PC-3 (cell line): ENCODE measurements around the gene PLOD1. TPM values are rescaled to one million over a fixed set of nuclear protein-coding genes. Genes with fewer than 3 reads are reported as not detected.
A peak's percentile ranks its signal among the peaks of the same experiment; 100 is the strongest.

Experiments
- ATAC-seq: fragments of 200-7000 bp; cut with Tn5 transposase; 2 replicates; pipeline ENCODE4 v1.9.1; 2020; ENCODE audit warnings: mild to moderate bottlenecking, moderate library complexity
- BruUV-seq: library from RNA; stranded (reverse); fragments of 400-500 nt; replicated peaks from 2 replicates; lab custom pipeline; 2021; lab: Mats Ljungman, UMichigan
- CTCF ChIA-PET: fragments of 300-600 bp; sonication (Branson Sonifier 250); formaldehyde crosslinking; loops from one replicate; lab custom pipeline; 2022; ENCODE audit warnings: antibody characterized with exemption; lab: Charles Lee
- POLR2A ChIA-PET: fragments of 300-600 bp; sonication (Branson Sonifier 250); formaldehyde crosslinking; loops from one replicate; lab custom pipeline; 2022; ENCODE audit warnings: antibody characterized with exemption; ENCODE audit not compliant: unreplicated experiment; lab: Charles Lee
- DNase-seq: peaks from one replicate; pipeline ENCODE4 v3.0.0-alpha.2; 2015
- H2AFZ ChIP-seq: fragments of 300-600 bp; sonication (generic); 2 replicates; pipeline ENCODE4 v1.6.0; 2016; ENCODE audit warnings: antibody characterized with exemption, low read length
- H3F3A ChIP-seq: fragments of 300-600 bp; sonication (generic); one replicate; pipeline ENCODE4 v1.6.0; 2017; ENCODE audit warnings: antibody characterized with exemption, low read length, control low read depth, mild to moderate bottlenecking; ENCODE audit not compliant: unreplicated experiment
- H3K27ac ChIP-seq: fragments of 300-600 bp; sonication (generic); 2 replicates; pipeline ENCODE4 v1.5.1; 2016; ENCODE audit warnings: mild to moderate bottlenecking, low read length
- H3K27me3 ChIP-seq: fragments of 300-600 bp; sonication (generic); 2 replicates; pipeline ENCODE4 v1.6.1; 2016; ENCODE audit warnings: low read length, mixed read lengths
- H3K36me3 ChIP-seq: fragments of 300-600 bp; sonication (generic); 2 replicates; pipeline ENCODE4 v1.6.1; 2016; ENCODE audit warnings: low read depth, mixed run types, low read length, mixed read lengths
- H3K4me1 ChIP-seq: fragments of 300-600 bp; sonication (generic); 2 replicates; pipeline ENCODE4 v1.5.1; 2016; ENCODE audit warnings: low read length; ENCODE audit not compliant: insufficient read depth
- H3K4me2 ChIP-seq: fragments of 300-600 bp; sonication (generic); 2 replicates; pipeline ENCODE4 v1.6.0; 2016; ENCODE audit warnings: low read length
- H3K4me3 ChIP-seq: fragments of 300-600 bp; sonication (generic); 2 replicates; pipeline ENCODE4 v1.5.1; 2016; ENCODE audit warnings: mild to moderate bottlenecking, low read length, mixed read lengths
- H3K79me2 ChIP-seq: fragments of 300-600 bp; sonication (generic); 2 replicates; pipeline ENCODE4 v1.6.1; 2017; ENCODE audit warnings: low read length, mixed read lengths
- H3K9ac ChIP-seq: fragments of 300-600 bp; sonication (generic); 2 replicates; pipeline ENCODE4 v1.6.0; 2016; ENCODE audit warnings: mild to moderate bottlenecking, low read length
- H3K9me2 ChIP-seq: fragments of 300-600 bp; sonication (generic); replicated peaks from 2 replicates; pipeline ENCODE4 v1.6.1; 2016; ENCODE audit warnings: mixed run types, low read length, mixed read lengths
- H3K9me3 ChIP-seq: fragments of 300-600 bp; sonication (generic); 2 replicates; pipeline ENCODE4 v1.6.1; 2016; ENCODE audit warnings: low read length, mixed read lengths
- H4K20me1 ChIP-seq: fragments of 300-600 bp; sonication (generic); 2 replicates; pipeline ENCODE4 v1.6.1; 2016; ENCODE audit warnings: low read length, mixed read lengths
- EZH2 ChIP-seq: fragments of 300-600 bp; sonication (generic); IDR thresholded peaks from one replicate; pipeline ENCODE4 v1.6.1; 2017; ENCODE audit warnings: antibody characterized with exemption, mild to moderate bottlenecking, low read length; ENCODE audit not compliant: unreplicated experiment
- EZH2phosphoT487 ChIP-seq: fragments of 300-600 bp; sonication (generic); IDR thresholded peaks from 2 replicates; pipeline ENCODE4 v1.6.1; 2018; ENCODE audit warnings: mild to moderate bottlenecking, antibody characterized with exemption, low read length, borderline replicate concordance
- intact Hi-C: fragments of 100-400 bp; cut with micrococcal nuclease; formaldehyde crosslinking; loops from 2 replicates; pipeline ENCODE4 v1.9.0; 2023
- total RNA-seq: library from RNA; depleted of rRNA; stranded (reverse); fragments of >200 nt; gene quantifications from 2 replicates; pipeline ENCODE4 v1.2.3, GENCODE V29; 2014
- TF ChIP-seq, protein P1 (sequence below): fragments of 300-600 bp; sonication (generic); conservative IDR thresholded peaks from 2 replicates; pipeline ENCODE4 v1.5.1; 2017; ENCODE audit warnings: antibody characterized with exemption, low read depth, mild to moderate bottlenecking, low read length

The PLOD1 gene
- total RNA-seq, 1 experiment from 2014 or later: 179 TPM

DNA sequence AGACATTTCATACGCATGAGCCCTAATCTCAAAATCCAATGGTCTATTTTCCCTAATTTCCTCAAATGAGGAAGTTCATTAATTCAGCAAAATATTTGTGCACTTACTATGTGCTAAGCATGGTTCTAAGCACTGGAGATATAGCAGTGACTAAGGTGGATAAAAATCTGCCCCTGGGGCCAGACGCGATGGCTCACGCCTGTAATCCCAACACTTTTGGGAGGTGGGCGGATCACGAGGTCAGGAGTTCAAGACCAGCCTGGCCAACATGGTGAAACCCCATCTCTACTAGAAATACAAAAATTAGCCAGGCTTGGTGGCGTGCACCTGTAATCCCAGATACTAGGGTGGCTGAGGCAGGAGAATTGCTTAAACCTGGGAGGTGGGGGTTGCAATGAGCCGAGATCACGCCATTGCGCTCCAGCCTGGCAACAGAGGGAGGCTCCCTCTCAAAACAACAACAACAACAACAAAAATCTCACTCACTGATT, 80.5 kb downstream of the PLOD1 start:
- POLR2A ChIA-PET: no interaction called here
- H3K9me3 ChIP-seq: no peaks in the 10 kb centered on the region
- no peaks in the 10 kb centered on the region for H3K4me1 ChIP-seq
- H3K27me3 ChIP-seq: no peaks in the 10 kb centered on the region
- no peaks in the 10 kb centered on the region for H3F3A ChIP-seq
- no peak overlapping the region for H3K27ac ChIP-seq
- intact Hi-C loops: no loop called here
- peaks cover 5% of the 10 kb centered on the region for H3K79me2 ChIP-seq
- CTCF ChIA-PET: no interaction called here
- H3K9me2 ChIP-seq: no peaks in the 10 kb centered on the region
- H3K4me2 ChIP-seq: no peak overlapping the region
- TF ChIP-seq EZH2phosphoT487: no peak
- TF ChIP-seq, protein P1, sequence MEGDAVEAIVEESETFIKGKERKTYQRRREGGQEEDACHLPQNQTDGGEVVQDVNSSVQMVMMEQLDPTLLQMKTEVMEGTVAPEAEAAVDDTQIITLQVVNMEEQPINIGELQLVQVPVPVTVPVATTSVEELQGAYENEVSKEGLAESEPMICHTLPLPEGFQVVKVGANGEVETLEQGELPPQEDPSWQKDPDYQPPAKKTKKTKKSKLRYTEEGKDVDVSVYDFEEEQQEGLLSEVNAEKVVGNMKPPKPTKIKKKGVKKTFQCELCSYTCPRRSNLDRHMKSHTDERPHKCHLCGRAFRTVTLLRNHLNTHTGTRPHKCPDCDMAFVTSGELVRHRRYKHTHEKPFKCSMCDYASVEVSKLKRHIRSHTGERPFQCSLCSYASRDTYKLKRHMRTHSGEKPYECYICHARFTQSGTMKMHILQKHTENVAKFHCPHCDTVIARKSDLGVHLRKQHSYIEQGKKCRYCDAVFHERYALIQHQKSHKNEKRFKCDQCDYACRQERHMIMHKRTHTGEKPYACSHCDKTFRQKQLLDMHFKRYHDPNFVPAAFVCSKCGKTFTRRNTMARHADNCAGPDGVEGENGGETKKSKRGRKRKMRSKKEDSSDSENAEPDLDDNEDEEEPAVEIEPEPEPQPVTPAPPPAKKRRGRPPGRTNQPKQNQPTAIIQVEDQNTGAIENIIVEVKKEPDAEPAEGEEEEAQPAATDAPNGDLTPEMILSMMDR: no peak
- no peak for TF ChIP-seq EZH2
- 0 out of 2 replicates have a peak, but pooled peaks cover 3% of the 10 kb centered on the region for H4K20me1 ChIP-seq
- no peak overlapping the region for H3K4me3 ChIP-seq
- peaks cover 18% of the 10 kb centered on the region; the same call in 1 of the 2 replicates for H3K36me3 ChIP-seq
- H3K9ac ChIP-seq: no peak overlapping the region
- BruUV-seq: no TSS peak
- ATAC-seq: no peak
- no peak overlapping the region for H2AFZ ChIP-seq
- DNase-seq: no peak

DNA sequence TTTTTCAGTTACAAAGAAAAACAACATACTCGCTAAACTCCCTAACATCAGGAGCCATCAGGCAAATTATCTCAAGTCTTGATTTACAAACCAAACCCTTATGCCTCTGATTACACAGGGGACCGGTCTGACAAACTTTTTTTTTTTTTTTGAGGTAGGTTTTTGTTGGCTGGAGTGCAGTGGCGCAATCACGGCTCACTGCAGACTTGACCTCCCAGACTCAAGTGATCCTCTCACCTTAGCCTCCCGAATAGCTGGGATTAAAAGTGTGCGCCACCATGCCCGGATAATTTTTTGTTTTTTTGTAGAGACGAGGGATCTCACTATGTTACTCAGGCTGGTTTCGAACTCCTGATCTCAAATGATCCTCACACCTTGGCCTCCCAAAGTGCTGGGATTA, 81.0 kb downstream of the PLOD1 start:
- no TSS peak for BruUV-seq

DNA sequence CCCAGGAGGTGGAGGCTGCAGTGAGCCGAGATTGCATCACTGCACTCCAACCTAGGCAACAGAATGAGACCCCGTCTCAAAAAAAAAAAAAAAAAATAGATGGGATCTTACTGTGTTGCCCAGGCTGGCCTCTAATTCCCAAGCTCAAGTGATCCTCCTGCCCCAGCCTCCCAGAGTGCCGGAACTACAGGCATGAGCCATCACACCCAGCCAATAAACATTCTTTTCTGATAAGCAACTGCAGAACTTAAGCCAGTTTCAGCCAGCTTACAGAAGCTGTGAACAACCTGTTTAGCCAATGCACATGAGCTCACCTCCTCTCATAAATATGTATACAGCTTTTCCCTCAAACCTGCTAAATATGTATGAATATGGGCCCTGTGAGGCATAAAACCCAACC, 81.7 kb downstream of the PLOD1 start:
- H2AFZ ChIP-seq: no peak overlapping the region
- H3K4me1 ChIP-seq: no peaks in the 10 kb centered on the region
- no peak overlapping the region for H3K9ac ChIP-seq
- H3K27me3 ChIP-seq: no peaks in the 10 kb centered on the region
- H3K4me3 ChIP-seq: no peak overlapping the region
- peak; percentile 33 for DNase-seq
- ChIA-PET POLR2A (no interaction called here), CTCF (no interaction called here)
- intact Hi-C loops: no loop called here
- peaks cover 14% of the 10 kb centered on the region for H3K79me2 ChIP-seq
- H4K20me1 ChIP-seq: 0 out of 2 replicates have a peak, but pooled peaks cover 3% of the 10 kb centered on the region
- BruUV-seq: no TSS peak
- H3K9me2 ChIP-seq: no peaks in the 10 kb centered on the region
- H3K9me3 ChIP-seq: no peaks in the 10 kb centered on the region
- H3K4me2 ChIP-seq: no peak overlapping the region
- H3K27ac ChIP-seq: no peak overlapping the region
- H3F3A ChIP-seq: no peaks in the 10 kb centered on the region
- TF ChIP-seq, protein P1: no peak
- no peak for TF ChIP-seq EZH2
- TF ChIP-seq EZH2phosphoT487: no peak
- H3K36me3 ChIP-seq: peaks cover 18% of the 10 kb centered on the region; the same call in 1 of the 2 replicates
- ATAC-seq: no peak

More for the DNA sequence above, 81.0 kb downstream of the PLOD1 start:
- H3K4me2 ChIP-seq: no peak overlapping the region
- no peaks in the 10 kb centered on the region for H3K4me1 ChIP-seq
- CTCF ChIA-PET: no interaction called here
- H4K20me1 ChIP-seq: 0 out of 2 replicates have a peak, but pooled peaks cover 3% of the 10 kb centered on the region
- no peak overlapping the region for H3K9ac ChIP-seq
- peaks cover 18% of the 10 kb centered on the region; the same call in 1 of the 2 replicates for H3K36me3 ChIP-seq
- H3K79me2 ChIP-seq: peaks cover 10% of the 10 kb centered on the region
- ATAC-seq: no peak
- TF ChIP-seq EZH2phosphoT487 (no peak), EZH2 (no peak)
- TF ChIP-seq, protein P1: no peak
- no peaks in the 10 kb centered on the region for H3K9me3 ChIP-seq
- no peaks in the 10 kb centered on the region for H3K27me3 ChIP-seq
- H3K27ac ChIP-seq: no peak overlapping the region
- DNase-seq: no peak
- H2AFZ ChIP-seq: no peak overlapping the region
- POLR2A ChIA-PET: no interaction called here
- H3K4me3 ChIP-seq: no peak overlapping the region
- no peaks in the 10 kb centered on the region for H3K9me2 ChIP-seq
- no peaks in the 10 kb centered on the region for H3F3A ChIP-seq
- intact Hi-C loops: no loop called here
